GM12878 (cell line): ENCODE data around the gene PHF1. TPM values are rescaled to one million over a fixed set of nuclear protein-coding genes. Genes with fewer than 3 reads are reported as not detected.
A peak's percentile ranks its signal among the peaks of the same experiment; 100 is the strongest.

Experiments used
- ATAC-seq: fragments of 200-7000 bp; cut with Tn5 transposase; 3 replicates; pipeline ENCODE4 v1.9.1; 2020; ENCODE audit warnings: mild to moderate bottlenecking, moderate library complexity
- BruUV-seq: library from RNA; stranded (reverse); fragments of 400-500 nt; replicated peaks from 2 replicates; lab custom pipeline; 2021; lab: Mats Ljungman, UMichigan
- CTCF ChIA-PET: fragments of 300-600 bp; sonication (Branson Sonifier 250); formaldehyde crosslinking; extraction: SDS; loops from one replicate; lab custom pipeline; 2021; ENCODE audit warnings: inconsistent platforms; lab: Yijun Ruan, JAX
- POLR2A ChIA-PET: fragments of 350-600 bp; formaldehyde crosslinking; extraction: SDS; loops from one replicate; lab custom pipeline; 2021; ENCODE audit warnings: inconsistent platforms; lab: Charles Lee
- RAD21 ChIA-PET: fragments of 300-600 bp; sonication (Branson Sonifier 250); formaldehyde crosslinking; loops from one replicate; lab custom pipeline; 2023; ENCODE audit warnings: antibody characterized with exemption; ENCODE audit not compliant: unreplicated experiment; lab: Charles Lee
- SMC1A ChIA-PET: fragments of 300-600 bp; sonication (Branson Sonifier 250); formaldehyde crosslinking; loops from one replicate; lab custom pipeline; 2023; ENCODE audit not compliant: unreplicated experiment, uncharacterized antibody; lab: Charles Lee
- DNase-seq: peaks from one replicate; pipeline ENCODE4 v3.0.0-alpha.2; 2011; ENCODE audit warnings: low read depth, low spot score
- FAIRE-seq: peaks from 3 replicates; lab custom pipeline; 2011; peaks lifted over from hg19 to GRCh38; lab: Jason Lieb, UNC
- H2AFZ ChIP-seq: 2 replicates; pipeline ENCODE4 v1.6.0; 2011; ENCODE audit warnings: low read depth, low read length, control low read depth; ENCODE audit not compliant: control insufficient read depth
- H3K27ac ChIP-seq: 2 replicates; pipeline ENCODE4 v1.5.1; 2011; ENCODE audit warnings: control low read depth; ENCODE audit not compliant: control insufficient read depth, insufficient read depth
- H3K27me3 ChIP-seq, 2 experiments: replicated peaks in 1 of 2; 2 replicates each; pipeline versions ENCODE4 v1.6.0 to v1.6.1; 2011; ENCODE audit warnings: low read length in 1 of 2; ENCODE audit not compliant: control insufficient read depth in 2 of 2, insufficient read depth in 2 of 2
- H3K36me3 ChIP-seq, 2 experiments: 2 replicates each; pipeline ENCODE4 v1.5.1; 2011; ENCODE audit warnings: low read length in 1 of 2; ENCODE audit not compliant: control insufficient read depth in 2 of 2, insufficient read depth in 2 of 2
- H3K4me1 ChIP-seq: 2 replicates; pipeline ENCODE4 v1.6.1; 2011; ENCODE audit warnings: mild to moderate bottlenecking, low read length, moderate library complexity, mixed read lengths; ENCODE audit not compliant: control insufficient read depth, insufficient read depth
- H3K4me2 ChIP-seq: 2 replicates; pipeline ENCODE4 v1.6.0; 2011; ENCODE audit warnings: control low read depth; ENCODE audit not compliant: control insufficient read depth, insufficient read depth
- H3K4me3 ChIP-seq: fragments of 200-600 bp; sonication (generic); 2 replicates; pipeline ENCODE4 v1.5.1; 2016
- H3K79me2 ChIP-seq: 2 replicates; pipeline ENCODE4 v1.6.0; 2011; ENCODE audit warnings: low read length; ENCODE audit not compliant: control insufficient read depth, insufficient read depth
- H3K9ac ChIP-seq: 2 replicates; pipeline ENCODE4 v1.8.0; 2011; ENCODE audit warnings: low read length, control low read depth, mixed read lengths; ENCODE audit not compliant: control insufficient read depth, insufficient read depth
- H3K9me3 ChIP-seq: replicated peaks from 3 replicates; pipeline ENCODE4 v1.5.1; 2011; ENCODE audit warnings: mild to moderate bottlenecking, low read length; ENCODE audit not compliant: control insufficient read depth, insufficient read depth
- H4K20me1 ChIP-seq: 2 replicates; pipeline ENCODE4 v1.6.0; 2011; ENCODE audit not compliant: control insufficient read depth, insufficient read depth
- BACH1 ChIP-seq: fragments of 450-650 bp; IDR thresholded peaks from 2 replicates; pipeline ENCODE4 v1.6.1; 2017; ENCODE audit warnings: mild to moderate bottlenecking, borderline replicate concordance
- BHLHE40 ChIP-seq, 2 experiments: fragments of 450-650 bp in 1 of 2; IDR thresholded peaks; 2 replicates each; pipeline ENCODE4 v1.6.1; 2011 to 2017; ENCODE audit warnings: low read depth in 2 of 2, borderline replicate concordance in 1 of 2, improper control_type of control experiment in 1 of 2, low read length in 1 of 2, mild to moderate bottlenecking in 1 of 2
- GATAD2B ChIP-seq: fragments of 450-650 bp; conservative IDR thresholded peaks from 2 replicates; pipeline ENCODE4 v1.6.1; 2017; ENCODE audit warnings: low read depth, mild to moderate bottlenecking, moderate library complexity
- HDGF ChIP-seq: fragments of 450-650 bp; IDR thresholded peaks from 2 replicates; pipeline ENCODE4 v1.6.1; 2016; ENCODE audit warnings: antibody characterized with exemption
- KLF5 ChIP-seq: fragments of 450-650 bp; IDR thresholded peaks from 2 replicates; pipeline ENCODE4 v1.6.1; 2014; ENCODE audit warnings: mild to moderate bottlenecking; ENCODE audit not compliant: partially characterized antibody
- MEF2A ChIP-seq: IDR thresholded peaks from 2 replicates; pipeline ENCODE4 v1.6.1; 2011; ENCODE audit warnings: low read depth, mild to moderate bottlenecking, low read length, moderate library complexity; ENCODE audit not compliant: insufficient read depth
- NRF1 ChIP-seq: conservative IDR thresholded peaks from 2 replicates; pipeline ENCODE4 v1.6.1; 2011; ENCODE audit warnings: mild to moderate bottlenecking, low read depth, low read length, improper control_type of control experiment
- POLR2AphosphoS2 ChIP-seq: IDR thresholded peaks from 2 replicates; pipeline ENCODE4 v1.6.1; 2011; ENCODE audit warnings: low read depth, mild to moderate bottlenecking, low read length, improper control_type of control experiment, moderate library complexity
- RB1 ChIP-seq: fragments of 450-650 bp; formaldehyde crosslinking; IDR thresholded peaks from 2 replicates; pipeline ENCODE4 v1.6.1; 2017; ENCODE audit warnings: mild to moderate bottlenecking, borderline replicate concordance
- RCOR1 ChIP-seq: conservative IDR thresholded peaks from 2 replicates; pipeline ENCODE4 v1.6.1; 2012; ENCODE audit warnings: low read depth, low read length, improper control_type of control experiment
- RFX5 ChIP-seq: IDR thresholded peaks from 2 replicates; pipeline ENCODE4 v1.6.1; 2011; ENCODE audit warnings: low read depth, low read length, improper control_type of control experiment
- TAF1 ChIP-seq: IDR thresholded peaks from 2 replicates; pipeline ENCODE4 v1.6.1; 2011; ENCODE audit warnings: mild to moderate bottlenecking, low read depth, low read length, borderline replicate concordance
- WRNIP1 ChIP-seq: IDR thresholded peaks from 2 replicates; pipeline ENCODE4 v1.6.1; 2011; ENCODE audit warnings: low read depth, low read length, improper control_type of control experiment, borderline replicate concordance
- ZNF207 ChIP-seq: fragments of 450-650 bp; IDR thresholded peaks from 2 replicates; pipeline ENCODE4 v1.6.1; 2014; ENCODE audit warnings: antibody characterized with exemption, mild to moderate bottlenecking, borderline replicate concordance
- ZNF384 ChIP-seq: IDR thresholded peaks from 2 replicates; pipeline ENCODE4 v1.6.1; 2012; ENCODE audit warnings: low read depth, mild to moderate bottlenecking, low read length, improper control_type of control experiment, borderline replicate concordance
- WGBS: methylation state at CpG from one replicate; pipeline ENCODE4 v1.1.6; 2016; ENCODE audit warnings: low lambda C conversion rate; ENCODE audit not compliant: insufficient replicate concordance, insufficient coverage; ENCODE audit errors: missing lambda C conversion rate; 5-methylcytosine and 5-hydroxymethylcytosine counted together
- in situ Hi-C: fragments of 300-500 bp; cut with MboI; formaldehyde crosslinking; loops from 9 replicates; pipeline ENCODE4 v1.14.3; 2018; ENCODE audit warnings: mixed read lengths
- intact Hi-C: fragments of 100-400 bp; cut with micrococcal nuclease; formaldehyde crosslinking; loops from one replicate; pipeline ENCODE4 v1.14.2; 2022; ENCODE audit not compliant: unreplicated experiment
- polyA plus RNA-seq, 11 experiments: library from polyadenylated mRNA; depleted of rRNA in 4 of 11; unstranded in 6 of 11; stranded (reverse) in 5 of 11; fragments of >200 nt; fragmentation: Nextera tagmentation in 4 of 11; fragmentation: Illumina TruSeq in 1 of 11; extraction: Ambion mirVana in 4 of 11; extraction: Trizol in 1 of 11; gene quantifications; 1 replicate in 1 of 11; 2 replicates in 10 of 11; pipeline versions ENCODE4 v1.2.1 to v1.2.3, GENCODE V29; 2011 to 2016; ENCODE audit warnings: inconsistent platforms in 2 of 11, missing spikeins in 2 of 11, low read depth in 1 of 11
- total RNA-seq, 4 experiments: library from RNA; depleted of rRNA in 3 of 4; stranded (reverse); fragments of >200 nt in 3 of 4; fragmentation: Illumina TruSeq in 1 of 4; extraction: Trizol in 1 of 4; gene quantifications; 2 replicates each; pipeline versions ENCODE4 v1.2.1 to v1.2.3, GENCODE V29; 2013 to 2021
- TF ChIP-seq, protein P1 (sequence below): IDR thresholded peaks from 2 replicates; pipeline ENCODE4 v1.6.1; 2012; ENCODE audit warnings: low read depth, low read length, improper control_type of control experiment
- TF ChIP-seq, protein P2 (sequence below): IDR thresholded peaks from 2 replicates; pipeline ENCODE4 v1.6.1; 2011; ENCODE audit warnings: borderline replicate concordance, low read depth, mild to moderate bottlenecking, moderate library complexity, low read length; ENCODE audit not compliant: insufficient read depth, poor library complexity, severe bottlenecking
- TF ChIP-seq, protein P3 (sequence below): fragments of 450-650 bp; conservative IDR thresholded peaks from 2 replicates; pipeline ENCODE4 v1.6.1; 2017; ENCODE audit warnings: mild to moderate bottlenecking, moderate library complexity

Gene PHF1
- total and polyA plus RNA-seq, 10 of the 15 experiments (the other 5 are each of a cell fraction or from before 2014, with no cell fraction given) = 1.3 to 17.8 (median 6.2) TPM

DNA sequence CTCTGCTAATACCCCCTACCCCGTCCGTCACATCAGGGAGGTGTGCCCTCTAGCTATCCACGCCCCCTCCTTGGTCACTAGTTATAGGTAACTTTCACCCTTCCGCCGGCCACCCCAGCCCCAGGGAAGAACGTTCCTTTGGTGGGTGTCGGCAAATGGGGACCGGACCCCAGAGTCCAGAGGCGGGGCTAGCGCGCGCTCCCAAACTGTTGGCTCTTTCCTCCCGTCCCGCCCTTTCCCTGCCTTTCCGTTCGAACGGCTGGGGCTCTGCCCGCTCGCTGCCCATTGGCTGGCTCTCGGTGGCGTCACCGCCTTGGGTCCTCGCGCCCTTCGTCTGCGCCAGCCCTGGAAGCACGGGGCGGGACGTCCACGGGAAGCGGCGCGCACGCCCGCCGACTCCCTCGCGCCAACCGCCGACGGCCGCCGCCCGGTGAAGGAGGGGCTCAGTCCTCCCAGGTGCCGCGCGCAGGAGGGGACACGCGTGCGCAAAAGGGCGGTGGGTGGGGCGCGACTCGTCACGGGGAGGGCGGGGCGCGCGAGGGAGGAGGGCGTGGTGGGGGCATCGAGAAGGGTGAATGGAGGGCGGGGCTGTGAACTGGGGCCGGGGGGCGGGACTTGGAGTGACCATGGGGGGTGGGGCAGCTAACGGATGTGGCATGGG lies 634 bp upstream of the PHF1 start:
- WGBS = under 1% methylated on average over 52 of the region's 65 CpGs
- Histone ChIP-seq H3K9me3 (no peaks in the 10 kb centered on the region), H2AFZ (peak overlapping the region; percentile 88), H4K20me1 (no peaks in the 10 kb centered on the region; the same call in 1 of the 2 replicates), H3K4me2 (peak overlapping the region; percentile 70), H3K27me3 (no peaks in the 10 kb centered on the region), H3K27ac (peak overlapping the region; percentile 90), H3K36me3 (peaks cover 19 to 22% of the 10 kb centered on the region in 2 experiments), H3K4me1 (peaks cover 16% of the 10 kb centered on the region), H3K9ac (peak overlapping the region; percentile 75), H3K4me3 (peak overlapping the region; percentile 73), H3K79me2 (peaks cover 8% of the 10 kb centered on the region)
- ATAC-seq (peak; percentile 96), DNase-seq (peak; percentile 86), FAIRE-seq (peak; percentile 98)
- ChIA-PET SMC1A (interaction anchor here (1.0 kb wide), 1 partner anchor 14 kb away, joined by 4 read pairs; no protein-coding TSS in a partner anchor), RAD21 (interaction anchor here (1.0 to 1.2 kb wide), 2 partner anchors 9 to 14 kb away, joined by 3 to 4 read pairs; no protein-coding TSS in a partner anchor), POLR2A (interaction anchor here (0.5 to 2.2 kb wide), 9 partner anchors 14 to 1269 kb away, joined by 3 to 8 read pairs (median 4); partner anchors contain the start of gene ZBTB22), CTCF (interaction anchor here (0.6 to 1.2 kb wide), 4 partner anchors 8 to 142 kb away, joined by 3 to 4 read pairs (median 4); partner anchors contain the start of gene CUTA)
- BruUV-seq = no TSS peak
- intact Hi-C loops (loop anchor here (1.0 kb wide), 1 partner anchor 44 kb away; the partner anchor contains the start of gene ZBTB9), in situ Hi-C loops (no loop called here)
- TF ChIP-seq POLR2AphosphoS2 (peak; percentile 95), RB1 (peak; percentile 95; the same call in 1 of the 2 replicates), TAF1 (0 out of 2 replicates have a peak, but pooled peaks have one; percentile 6), HDGF (peak; percentile 83), GATAD2B (peak; percentile 63), ZNF207 (peak; percentile 53; the same call in 1 of the 2 replicates), RFX5 (peak; percentile 77; the same call in 1 of the 2 replicates), WRNIP1 (no peak), BACH1 (peak; percentile 80), KLF5 (peak; percentile 30), RCOR1 (0 out of 2 replicates have a peak, but pooled peaks have one; percentile 35), MEF2A (0 out of 2 replicates have a peak, but pooled peaks have one; percentile 8), ZNF384 (0 out of 2 replicates have a peak, but pooled peaks have one; percentile 9), NRF1 (peak; percentile 45), BHLHE40 (IDR thresholded peaks at IDR 0.05; ENCODE audit: borderline replicate concordance in 1 of 2, low read depth in 2 of 2, low read length in 1 of 2) (peak; percentile 52 to 89; a peak in 3 of 4 replicates)
- TF ChIP-seq, protein P1, sequence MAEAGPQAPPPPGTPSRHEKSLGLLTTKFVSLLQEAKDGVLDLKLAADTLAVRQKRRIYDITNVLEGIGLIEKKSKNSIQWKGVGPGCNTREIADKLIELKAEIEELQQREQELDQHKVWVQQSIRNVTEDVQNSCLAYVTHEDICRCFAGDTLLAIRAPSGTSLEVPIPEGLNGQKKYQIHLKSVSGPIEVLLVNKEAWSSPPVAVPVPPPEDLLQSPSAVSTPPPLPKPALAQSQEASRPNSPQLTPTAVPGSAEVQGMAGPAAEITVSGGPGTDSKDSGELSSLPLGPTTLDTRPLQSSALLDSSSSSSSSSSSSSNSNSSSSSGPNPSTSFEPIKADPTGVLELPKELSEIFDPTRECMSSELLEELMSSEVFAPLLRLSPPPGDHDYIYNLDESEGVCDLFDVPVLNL = peak; percentile 88
- TF ChIP-seq, protein P2, sequence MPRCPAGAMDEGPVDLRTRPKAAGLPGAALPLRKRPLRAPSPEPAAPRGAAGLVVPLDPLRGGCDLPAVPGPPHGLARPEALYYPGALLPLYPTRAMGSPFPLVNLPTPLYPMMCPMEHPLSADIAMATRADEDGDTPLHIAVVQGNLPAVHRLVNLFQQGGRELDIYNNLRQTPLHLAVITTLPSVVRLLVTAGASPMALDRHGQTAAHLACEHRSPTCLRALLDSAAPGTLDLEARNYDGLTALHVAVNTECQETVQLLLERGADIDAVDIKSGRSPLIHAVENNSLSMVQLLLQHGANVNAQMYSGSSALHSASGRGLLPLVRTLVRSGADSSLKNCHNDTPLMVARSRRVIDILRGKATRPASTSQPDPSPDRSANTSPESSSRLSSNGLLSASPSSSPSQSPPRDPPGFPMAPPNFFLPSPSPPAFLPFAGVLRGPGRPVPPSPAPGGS = peak; percentile 73
- TF ChIP-seq, protein P3, sequence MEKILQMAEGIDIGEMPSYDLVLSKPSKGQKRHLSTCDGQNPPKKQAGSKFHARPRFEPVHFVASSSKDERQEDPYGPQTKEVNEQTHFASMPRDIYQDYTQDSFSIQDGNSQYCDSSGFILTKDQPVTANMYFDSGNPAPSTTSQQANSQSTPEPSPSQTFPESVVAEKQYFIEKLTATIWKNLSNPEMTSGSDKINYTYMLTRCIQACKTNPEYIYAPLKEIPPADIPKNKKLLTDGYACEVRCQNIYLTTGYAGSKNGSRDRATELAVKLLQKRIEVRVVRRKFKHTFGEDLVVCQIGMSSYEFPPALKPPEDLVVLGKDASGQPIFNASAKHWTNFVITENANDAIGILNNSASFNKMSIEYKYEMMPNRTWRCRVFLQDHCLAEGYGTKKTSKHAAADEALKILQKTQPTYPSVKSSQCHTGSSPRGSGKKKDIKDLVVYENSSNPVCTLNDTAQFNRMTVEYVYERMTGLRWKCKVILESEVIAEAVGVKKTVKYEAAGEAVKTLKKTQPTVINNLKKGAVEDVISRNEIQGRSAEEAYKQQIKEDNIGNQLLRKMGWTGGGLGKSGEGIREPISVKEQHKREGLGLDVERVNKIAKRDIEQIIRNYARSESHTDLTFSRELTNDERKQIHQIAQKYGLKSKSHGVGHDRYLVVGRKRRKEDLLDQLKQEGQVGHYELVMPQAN = peak; percentile 84
